Measurements from ENCODE around the gene DGKZ.

DNA sequence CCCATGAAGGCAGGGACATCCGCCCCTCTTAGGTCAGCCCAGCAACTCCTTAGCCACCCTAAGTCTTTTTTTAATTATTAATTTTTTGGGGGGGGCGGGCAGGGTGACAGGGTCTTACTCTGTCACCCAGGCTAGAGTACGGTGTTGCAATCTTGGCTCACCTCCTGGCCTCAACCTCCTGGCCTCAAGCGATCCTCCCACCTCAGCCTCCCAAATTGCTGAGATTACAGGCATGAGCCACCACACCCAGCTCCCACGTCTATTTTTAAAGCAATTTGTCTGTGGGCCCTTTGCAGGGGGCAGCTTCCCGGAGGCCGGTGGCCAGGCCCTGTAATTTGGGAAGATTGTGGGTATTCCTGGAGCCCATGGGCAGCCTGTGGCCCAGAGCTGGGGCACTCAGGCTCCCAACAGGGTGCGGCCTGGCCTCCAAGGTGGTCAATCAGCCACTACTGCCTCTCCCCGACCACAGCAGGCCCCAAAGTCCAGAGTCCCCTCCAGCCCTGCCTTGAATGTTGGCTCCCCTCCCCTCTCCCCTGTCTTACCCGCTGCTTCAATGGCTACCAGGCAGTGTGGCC is 42.6 kb upstream of the DGKZ start:
- TF ChIP-seq, protein P1, sequence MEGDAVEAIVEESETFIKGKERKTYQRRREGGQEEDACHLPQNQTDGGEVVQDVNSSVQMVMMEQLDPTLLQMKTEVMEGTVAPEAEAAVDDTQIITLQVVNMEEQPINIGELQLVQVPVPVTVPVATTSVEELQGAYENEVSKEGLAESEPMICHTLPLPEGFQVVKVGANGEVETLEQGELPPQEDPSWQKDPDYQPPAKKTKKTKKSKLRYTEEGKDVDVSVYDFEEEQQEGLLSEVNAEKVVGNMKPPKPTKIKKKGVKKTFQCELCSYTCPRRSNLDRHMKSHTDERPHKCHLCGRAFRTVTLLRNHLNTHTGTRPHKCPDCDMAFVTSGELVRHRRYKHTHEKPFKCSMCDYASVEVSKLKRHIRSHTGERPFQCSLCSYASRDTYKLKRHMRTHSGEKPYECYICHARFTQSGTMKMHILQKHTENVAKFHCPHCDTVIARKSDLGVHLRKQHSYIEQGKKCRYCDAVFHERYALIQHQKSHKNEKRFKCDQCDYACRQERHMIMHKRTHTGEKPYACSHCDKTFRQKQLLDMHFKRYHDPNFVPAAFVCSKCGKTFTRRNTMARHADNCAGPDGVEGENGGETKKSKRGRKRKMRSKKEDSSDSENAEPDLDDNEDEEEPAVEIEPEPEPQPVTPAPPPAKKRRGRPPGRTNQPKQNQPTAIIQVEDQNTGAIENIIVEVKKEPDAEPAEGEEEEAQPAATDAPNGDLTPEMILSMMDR (IDR thresholded peaks at IDR 0.05) = no peak
- TF ChIP-seq POLR2A (IDR thresholded peaks at IDR 0.05) = no peak

Measured in lower leg skin (tissue), 3 donors.